GM18499 (cell line): ENCODE measurements around the gene INO80B.
"Not testable (repeated sequence)": the region's sequence is repeated elsewhere in the genome, so short reads cannot be mapped to it uniquely, and the experiment has no call there.

Experiments used
- ATAC-seq: cut with Tn5 transposase; IDR thresholded peaks from one replicate; pipeline ENCODE4 v1.9.1; 2021; ENCODE audit warnings: moderate number of reproducible peaks; ENCODE audit not compliant: insufficient read depth, unreplicated experiment

Gene INO80B

GRCh38 chr2:74424995-74425406 is 29.9 kb upstream of the INO80B start:
- ATAC-seq = no peak

- ATAC-seq = no peak
These were observed 29.4 kb upstream of the INO80B start for GRCh38 chr2:74425523-74425922.

DNA sequence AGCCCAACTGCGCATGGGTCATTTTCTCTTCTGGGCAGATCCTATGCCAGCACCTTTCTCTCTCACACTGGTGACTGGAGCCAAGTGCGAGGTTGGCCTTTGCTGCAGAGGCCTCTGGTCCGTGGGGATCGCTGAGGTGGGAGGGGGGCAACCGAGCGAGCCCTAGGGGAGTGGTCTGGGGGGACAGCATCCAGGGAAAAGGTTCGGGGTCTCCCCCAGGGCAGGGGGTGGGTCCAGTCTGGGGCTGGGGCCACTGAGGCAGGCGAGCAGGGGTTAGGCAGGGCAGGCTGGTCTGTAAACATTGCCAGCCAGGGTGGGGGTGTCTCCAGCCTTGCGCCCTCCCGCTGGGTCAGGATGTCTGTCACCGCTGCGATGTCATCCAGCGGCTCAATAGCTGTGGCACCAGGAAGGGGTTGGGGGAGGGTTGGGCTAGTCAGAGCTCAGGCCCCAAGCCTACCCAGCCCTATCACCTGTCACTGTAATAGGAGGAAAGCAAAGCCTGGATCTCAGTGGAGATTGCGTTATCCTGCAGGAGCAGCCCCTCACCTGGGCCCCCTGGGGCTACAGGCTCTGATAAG is 28.6 kb upstream of the INO80B start:
- ATAC-seq = no peak

- no peak for ATAC-seq
These were observed 27.3 kb upstream of the INO80B start for GRCh38 chr2:74427551-74427950.

GRCh38 chr2:74428675-74429074 is 26.2 kb upstream of the INO80B start:
- no peak for ATAC-seq

DNA sequence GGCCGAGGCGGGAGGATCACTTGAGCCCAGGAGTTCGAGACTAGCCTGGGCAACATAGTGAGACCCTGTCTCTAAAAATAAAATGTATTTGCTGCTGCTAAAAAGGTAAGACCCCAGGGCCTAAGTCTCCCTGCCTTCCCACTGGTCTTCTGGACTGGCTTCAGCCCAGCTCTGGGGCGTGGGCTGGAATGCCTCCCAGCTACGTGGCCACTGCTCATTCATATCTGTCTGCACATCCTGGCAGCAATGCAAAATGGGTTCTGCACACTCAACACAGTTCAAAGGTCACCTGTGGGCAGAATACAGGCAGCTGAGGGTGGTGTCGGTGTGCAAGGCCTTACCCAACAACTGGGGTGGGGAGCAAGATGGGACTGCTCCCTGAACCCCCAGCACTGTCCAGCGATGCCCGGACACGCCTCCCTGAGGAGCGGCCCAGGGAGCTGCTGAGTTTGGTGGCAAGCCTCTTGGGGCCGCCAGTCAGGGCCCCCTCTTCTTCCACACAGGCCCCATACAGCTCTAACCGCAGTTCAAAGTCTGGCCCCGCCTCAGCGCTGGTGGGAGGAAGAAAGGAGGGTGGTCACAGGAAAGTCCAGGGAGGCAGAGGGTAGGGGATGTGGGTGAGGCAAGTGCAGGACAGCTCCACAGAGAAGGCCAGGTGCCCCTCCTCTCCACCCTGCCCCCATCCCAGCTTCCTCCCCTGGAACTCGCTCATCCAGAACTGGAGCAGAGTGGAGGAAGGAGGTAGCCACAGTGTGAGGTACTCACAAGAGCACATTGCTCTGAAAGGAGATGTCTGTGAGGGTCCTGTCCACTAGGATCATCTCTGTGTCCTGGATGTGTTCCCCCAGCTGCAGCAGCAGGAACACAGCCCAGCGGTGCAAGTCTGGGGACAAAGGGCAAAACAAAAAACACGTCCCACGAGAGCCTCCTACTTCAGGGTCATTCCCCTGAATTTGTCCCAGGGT is 25.1 kb upstream of the INO80B start:
- no peak for ATAC-seq

- no peak for ATAC-seq
These were observed 24.4 kb upstream of the INO80B start for GRCh38 chr2:74430502-74430901.

- ATAC-seq = no peak
These were observed 18.6 kb upstream of the INO80B start for GRCh38 chr2:74436111-74436805.

GRCh38 chr2:74436848-74437695 is 17.8 kb upstream of the INO80B start:
- no peak for ATAC-seq

DNA sequence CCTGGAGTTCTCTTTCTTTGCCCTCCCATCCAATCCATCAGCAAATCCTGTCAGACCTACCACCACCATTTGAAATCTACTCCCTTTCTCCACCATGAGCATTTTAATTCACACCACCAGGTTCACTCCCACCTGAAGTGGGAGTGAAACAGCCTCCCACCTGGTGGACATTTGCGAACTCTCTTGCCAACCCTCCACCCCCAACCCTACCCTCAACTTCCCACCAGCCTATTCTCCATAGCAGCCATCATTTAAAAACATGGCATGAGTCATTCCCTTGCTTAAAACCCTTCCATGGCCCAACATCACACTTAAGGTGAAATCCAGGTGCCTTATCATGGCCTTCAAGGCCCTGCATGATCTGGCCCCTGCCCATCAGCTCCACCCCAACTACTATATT is 16.6 kb upstream of the INO80B start:
- no peak for ATAC-seq

- ATAC-seq = no peak
These were observed 15.5 kb upstream of the INO80B start for GRCh38 chr2:74439373-74439772.

DNA sequence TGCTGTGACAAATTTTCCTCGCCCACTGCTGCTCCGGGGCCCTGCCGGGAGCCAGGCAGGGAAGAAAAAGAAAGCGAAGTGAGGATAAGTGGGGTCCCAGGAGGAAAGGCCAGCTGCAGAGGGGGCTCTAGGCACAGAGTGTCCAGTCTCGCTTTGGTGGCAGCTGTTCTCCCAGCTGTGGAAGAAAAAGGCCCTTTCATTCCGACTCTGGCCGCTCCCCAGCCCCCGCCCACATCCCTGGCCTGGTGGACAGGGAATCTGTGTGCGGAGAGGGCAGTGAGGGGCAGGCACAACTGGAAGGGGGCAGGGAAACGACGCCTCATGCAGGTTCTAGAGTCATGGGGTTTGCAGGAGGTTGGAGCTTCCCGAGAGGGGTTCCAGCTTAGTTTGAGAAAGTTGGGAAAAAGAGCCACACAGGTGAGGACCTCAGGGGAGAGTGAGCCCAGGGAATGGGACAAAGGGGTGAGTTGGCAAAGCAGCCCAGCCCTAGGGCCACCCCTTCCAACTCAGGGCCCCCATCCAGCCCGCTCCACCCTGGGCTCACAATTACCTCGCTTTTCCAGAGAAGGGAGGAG is 15.0 kb upstream of the INO80B start:
- no peak for ATAC-seq

DNA sequence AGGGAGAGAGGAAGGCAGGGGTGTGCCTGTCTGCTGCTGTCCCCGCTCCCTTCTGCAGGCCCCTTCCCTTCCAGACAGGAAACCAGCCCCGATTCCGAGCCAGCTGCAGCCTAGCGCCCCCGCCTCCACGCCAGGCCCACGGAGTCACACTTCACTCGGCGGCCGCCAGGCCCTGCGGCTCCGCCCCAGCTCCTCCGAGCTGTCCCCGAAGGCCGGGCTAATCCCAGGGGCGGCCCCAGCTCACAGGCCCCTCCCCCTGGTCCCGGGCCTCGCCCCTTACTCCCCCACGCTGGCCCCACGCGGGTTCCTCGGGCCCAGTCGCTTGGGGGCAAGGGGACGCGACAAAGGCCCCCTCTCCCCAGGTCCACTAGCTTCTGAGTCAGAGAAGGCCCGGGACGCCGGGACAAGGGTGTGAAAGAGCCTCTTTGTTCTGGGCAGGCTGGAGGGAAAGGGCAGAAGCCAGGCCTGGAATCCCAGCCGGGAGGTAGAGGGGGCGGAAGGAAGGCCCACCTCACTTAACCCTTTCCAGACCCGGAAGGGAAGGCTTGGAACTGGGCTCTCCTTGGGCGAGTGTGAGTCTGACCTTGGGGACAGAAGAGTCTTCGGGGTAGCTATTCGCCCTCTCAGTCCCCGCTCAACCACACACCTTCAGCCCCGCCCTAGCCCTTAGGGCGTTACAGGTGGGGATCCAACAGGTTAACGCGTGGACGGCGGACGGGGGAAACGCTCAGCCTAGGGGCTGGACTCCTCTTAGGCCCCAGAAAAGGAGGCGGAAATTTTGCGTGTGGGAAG is 14.3 kb upstream of the INO80B start:
- ATAC-seq = peak; percentile 54

GRCh38 chr2:74441170-74441689 is 13.7 kb upstream of the INO80B start:
- ATAC-seq = no peak

DNA sequence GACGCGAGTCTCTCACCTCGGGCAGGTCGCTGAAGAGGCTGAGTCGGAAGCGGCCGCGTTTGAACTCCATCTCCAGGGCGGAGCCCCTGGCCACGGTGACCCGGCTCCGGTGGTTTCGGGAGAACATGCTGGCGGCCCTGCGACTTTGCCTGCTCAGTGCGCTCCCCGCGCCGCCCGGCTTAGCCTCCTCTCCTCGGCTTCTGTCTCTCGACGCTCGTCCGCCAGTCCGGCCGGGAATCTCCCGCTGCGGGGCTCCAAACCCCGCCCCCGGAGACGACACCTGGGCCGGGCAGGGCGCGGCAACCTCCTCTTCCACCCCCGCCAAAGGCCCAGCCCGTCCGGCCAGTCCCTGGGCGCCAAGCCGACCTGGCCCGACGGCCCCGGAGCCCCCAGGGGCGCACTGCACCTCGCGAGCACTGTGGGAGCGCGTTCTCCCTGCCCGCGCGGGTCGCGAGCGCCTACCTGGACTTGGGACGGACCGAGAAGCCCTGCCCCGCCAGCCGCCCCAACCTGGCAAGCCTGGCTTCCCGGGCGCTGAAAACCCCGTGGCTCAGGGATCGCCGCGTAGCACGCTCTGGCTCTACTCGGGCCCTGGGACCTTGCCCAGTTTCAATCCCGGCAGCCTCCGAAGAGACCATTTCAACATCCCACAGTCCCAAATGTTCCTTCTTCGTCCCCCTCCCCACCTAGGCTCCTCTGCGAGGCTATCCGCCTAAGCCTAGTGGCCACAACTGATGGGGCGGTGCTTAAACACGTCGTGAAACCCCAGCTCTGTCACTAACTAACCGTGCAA is 13.0 kb upstream of the INO80B start, which contains the start of gene RTKN:
Gene RTKN, minus strand, starts transcription at position 248 of the 793 bp plus-strand sequence. Its CDS starts 121 bp downstream, at position 127.
- no peak for ATAC-seq

- not testable (repeated sequence) for ATAC-seq
These were observed 12.2 kb upstream of the INO80B start for GRCh38 chr2:74442483-74443297.
